HepG2 (cell line): ENCODE results near the gene COMMD7. TPM values are rescaled to one million over a fixed set of nuclear protein-coding genes. Genes with fewer than 3 reads are reported as not detected.
A peak's percentile ranks its signal among the peaks of the same experiment; 100 is the strongest.

Experiments used
- AGO2 ChIP-seq: fragments of 200-400 bp; formaldehyde crosslinking; optimal IDR thresholded peaks from 2 replicates; pipeline ENCODE3; 2017; ENCODE audit warnings: mild to moderate bottlenecking, low read depth, low read length, moderate library complexity
- BORCS8-MEF2B ChIP-seq: sonication (generic); formaldehyde crosslinking; IDR thresholded peaks from 2 replicates; pipeline ENCODE4 v1.8.0; 2022; ENCODE audit warnings: mild to moderate bottlenecking, missing genetic modification reagents
- HHEX ChIP-seq: IDR thresholded peaks from 2 replicates; pipeline ENCODE4 v1.6.1; 2016; ENCODE audit warnings: control low read depth
- NCOA2 ChIP-seq: sonication (generic); formaldehyde crosslinking; IDR thresholded peaks from 2 replicates; pipeline ENCODE4 v1.8.0; 2022; ENCODE audit warnings: inconsistent platforms
- NFATC3 ChIP-seq: sonication (generic); formaldehyde crosslinking; IDR thresholded peaks from 2 replicates; pipeline ENCODE4 v1.5.1; 2020; ENCODE audit warnings: mild to moderate bottlenecking, missing genetic modification reagents
- NFE2L2 ChIP-seq: fragments of 150-350 bp; IDR thresholded peaks from 2 replicates; pipeline ENCODE4 v1.6.1; 2014; ENCODE audit warnings: low read length
- NR3C1 ChIP-seq: sonication (generic); formaldehyde crosslinking; IDR thresholded peaks from 2 replicates; pipeline ENCODE4 v1.4.0; 2020; ENCODE audit warnings: missing genetic modification reagents
- SATB2 ChIP-seq: sonication (generic); formaldehyde crosslinking; IDR thresholded peaks from 2 replicates; pipeline ENCODE4 v1.5.0; 2020; ENCODE audit warnings: missing genetic modification reagents
- SYNCRIP ChIP-seq: fragments of 200-400 bp; formaldehyde crosslinking; IDR thresholded peaks from 2 replicates; pipeline ENCODE4 v1.6.1; 2018; ENCODE audit warnings: mild to moderate bottlenecking, low read depth, low read length; ENCODE audit not compliant: insufficient read depth
- TRIM22 ChIP-seq: fragments of 450-650 bp; IDR thresholded peaks from 2 replicates; pipeline ENCODE4 v1.6.1; 2017
- ZFYVE20 ChIP-seq: sonication (generic); formaldehyde crosslinking; IDR thresholded peaks from 2 replicates; pipeline ENCODE4 v1.8.0; 2023; ENCODE audit warnings: low read depth, mild to moderate bottlenecking, moderate library complexity, missing genetic modification reagents, borderline replicate concordance
- ZIK1 ChIP-seq: sonication (generic); formaldehyde crosslinking; IDR thresholded peaks from 2 replicates; pipeline ENCODE4 v1.5.0; 2020; ENCODE audit warnings: mild to moderate bottlenecking, low read depth, missing genetic modification reagents, borderline replicate concordance
- ZNF101 ChIP-seq: sonication (generic); formaldehyde crosslinking; IDR thresholded peaks from 2 replicates; pipeline ENCODE4 v1.4.0; 2020; ENCODE audit warnings: mild to moderate bottlenecking, low read depth, missing genetic modification reagents, borderline replicate concordance
- ZNF180 ChIP-seq: sonication (generic); formaldehyde crosslinking; IDR thresholded peaks from 2 replicates; pipeline ENCODE4 v1.4.0; 2020; ENCODE audit warnings: low read depth, missing genetic modification reagents, borderline replicate concordance
- ZNF24 ChIP-seq: fragments of 450-650 bp; IDR thresholded peaks from 2 replicates; pipeline ENCODE4 v1.6.1; 2017; ENCODE audit warnings: antibody characterized with exemption, mild to moderate bottlenecking
- ZNF282 ChIP-seq: fragments of 450-650 bp; IDR thresholded peaks from 2 replicates; pipeline ENCODE4 v1.6.1; 2018; ENCODE audit not compliant: partially characterized antibody
- ZNF30 ChIP-seq: sonication (generic); formaldehyde crosslinking; IDR thresholded peaks from 2 replicates; pipeline ENCODE4 v1.5.0; 2020; ENCODE audit warnings: mild to moderate bottlenecking, missing genetic modification reagents
- ZNF326 ChIP-seq: sonication (generic); formaldehyde crosslinking; IDR thresholded peaks from 2 replicates; pipeline ENCODE4 v1.4.0; 2020; ENCODE audit warnings: missing genetic modification reagents, borderline replicate concordance
- ZNF333 ChIP-seq: sonication (generic); formaldehyde crosslinking; IDR thresholded peaks from 2 replicates; pipeline ENCODE4 v1.4.0; 2020; ENCODE audit warnings: mild to moderate bottlenecking, missing genetic modification reagents, borderline replicate concordance
- polyA plus RNA-seq, 8 experiments: library from polyadenylated mRNA; depleted of rRNA in 3 of 8; stranded (reverse) in 7 of 8; unstranded in 1 of 8; fragments of >200 nt; fragmentation: Illumina TruSeq in 4 of 8; extraction: Trizol in 4 of 8; gene quantifications; 2 replicates each; pipeline versions ENCODE4 v1.2.1 to v1.2.3, GENCODE V29; 2011 to 2016; ENCODE audit warnings: low read depth in 4 of 8, missing spikeins in 1 of 8, mixed read lengths in 1 of 8; ENCODE audit not compliant: insufficient read depth in 1 of 8
- total RNA-seq, 5 experiments: library from RNA; depleted of rRNA; stranded (reverse); fragments of >200 nt; fragmentation: Illumina TruSeq; extraction: Trizol; gene quantifications; 2 replicates each; pipeline ENCODE4 v1.2.3, GENCODE V29; 2016; ENCODE audit warnings: low read depth in 1 of 5
- TF ChIP-seq, protein P1 (sequence below): sonication (generic); formaldehyde crosslinking; conservative IDR thresholded peaks from 2 replicates; pipeline ENCODE4 v1.4.0; 2020; ENCODE audit warnings: missing genetic modification reagents
- TF ChIP-seq, protein P2 (sequence below): sonication (generic); formaldehyde crosslinking; IDR thresholded peaks from 2 replicates; pipeline ENCODE4 v1.5.0; 2020; ENCODE audit warnings: missing genetic modification reagents
- TF ChIP-seq, protein P3 (sequence below): sonication (generic); formaldehyde crosslinking; IDR thresholded peaks from 2 replicates; pipeline ENCODE4 v1.5.0; 2020; ENCODE audit warnings: missing genetic modification reagents
- TF ChIP-seq, protein P4 (sequence below): IDR thresholded peaks from 2 replicates; pipeline ENCODE4 v1.6.1; 2016
- TF ChIP-seq, protein P5 (sequence below): IDR thresholded peaks from 2 replicates; pipeline ENCODE4 v1.6.1; 2012; ENCODE audit warnings: inconsistent platforms

Gene COMMD7
- total and polyA plus RNA-seq, 2 of the 13 experiments (the other 11 are each of a cell fraction or from before 2014, with no cell fraction given) = 42.1 to 53.3 TPM

DNA sequence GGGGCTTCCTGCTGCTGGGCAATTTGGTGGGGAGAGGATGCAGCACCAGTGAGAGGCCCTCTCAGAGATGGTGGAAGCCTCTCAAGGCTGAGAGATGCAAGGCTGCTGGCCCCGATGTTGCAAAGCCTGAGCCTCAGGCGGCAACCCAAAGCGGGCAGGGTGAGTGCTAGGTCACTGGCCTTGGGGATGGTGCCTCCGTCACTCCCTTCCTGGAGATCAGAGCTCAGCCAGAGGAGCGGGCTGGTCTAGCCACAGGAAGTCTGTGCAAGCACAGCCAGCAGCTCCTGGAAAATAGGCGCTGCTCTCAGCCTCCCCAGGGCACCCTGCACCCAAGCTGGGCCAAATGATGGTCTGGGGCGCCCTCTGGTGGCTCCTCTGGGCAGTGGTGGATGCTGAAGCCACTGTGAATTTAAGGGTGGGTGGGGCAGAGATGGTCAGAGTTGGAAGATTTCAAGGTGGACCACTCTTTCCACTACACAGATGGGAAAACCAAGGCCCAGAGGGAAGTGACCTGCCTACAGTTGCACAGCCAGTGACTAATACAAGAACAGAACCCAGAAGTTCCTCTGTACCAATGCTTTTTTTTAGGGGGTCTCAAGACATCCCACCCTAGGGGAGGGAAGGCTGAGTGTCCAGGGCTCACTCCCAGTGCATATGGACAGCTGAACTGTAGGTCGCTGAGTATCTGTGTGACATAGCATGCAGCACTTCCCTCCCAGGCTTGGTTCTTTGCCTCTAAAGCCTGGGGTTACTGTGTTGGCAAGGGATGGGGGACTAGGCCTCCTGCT is 90.3 kb downstream of the COMMD7 start (continued):
- TF ChIP-seq, protein P1, sequence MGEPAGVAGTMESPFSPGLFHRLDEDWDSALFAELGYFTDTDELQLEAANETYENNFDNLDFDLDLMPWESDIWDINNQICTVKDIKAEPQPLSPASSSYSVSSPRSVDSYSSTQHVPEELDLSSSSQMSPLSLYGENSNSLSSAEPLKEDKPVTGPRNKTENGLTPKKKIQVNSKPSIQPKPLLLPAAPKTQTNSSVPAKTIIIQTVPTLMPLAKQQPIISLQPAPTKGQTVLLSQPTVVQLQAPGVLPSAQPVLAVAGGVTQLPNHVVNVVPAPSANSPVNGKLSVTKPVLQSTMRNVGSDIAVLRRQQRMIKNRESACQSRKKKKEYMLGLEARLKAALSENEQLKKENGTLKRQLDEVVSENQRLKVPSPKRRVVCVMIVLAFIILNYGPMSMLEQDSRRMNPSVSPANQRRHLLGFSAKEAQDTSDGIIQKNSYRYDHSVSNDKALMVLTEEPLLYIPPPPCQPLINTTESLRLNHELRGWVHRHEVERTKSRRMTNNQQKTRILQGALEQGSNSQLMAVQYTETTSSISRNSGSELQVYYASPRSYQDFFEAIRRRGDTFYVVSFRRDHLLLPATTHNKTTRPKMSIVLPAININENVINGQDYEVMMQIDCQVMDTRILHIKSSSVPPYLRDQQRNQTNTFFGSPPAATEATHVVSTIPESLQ (CRISPR knock-in tag) = peak; percentile 89; the same call in 1 of the 2 replicates
- TF ChIP-seq, protein P2, sequence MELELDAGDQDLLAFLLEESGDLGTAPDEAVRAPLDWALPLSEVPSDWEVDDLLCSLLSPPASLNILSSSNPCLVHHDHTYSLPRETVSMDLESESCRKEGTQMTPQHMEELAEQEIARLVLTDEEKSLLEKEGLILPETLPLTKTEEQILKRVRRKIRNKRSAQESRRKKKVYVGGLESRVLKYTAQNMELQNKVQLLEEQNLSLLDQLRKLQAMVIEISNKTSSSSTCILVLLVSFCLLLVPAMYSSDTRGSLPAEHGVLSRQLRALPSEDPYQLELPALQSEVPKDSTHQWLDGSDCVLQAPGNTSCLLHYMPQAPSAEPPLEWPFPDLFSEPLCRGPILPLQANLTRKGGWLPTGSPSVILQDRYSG (CRISPR knock-in tag) = 0 out of 2 replicates have a peak, but pooled peaks have one; percentile 55
- TF ChIP-seq ZNF24 (peak; percentile 50; the same call in 1 of the 2 replicates), HHEX (no peak), ZFYVE20 (no peak), NFATC3 (CRISPR knock-in tag) (0 out of 2 replicates have a peak, but pooled peaks have one; percentile 84), ZNF30 (CRISPR knock-in tag) (no peak), ZNF180 (CRISPR knock-in tag) (no peak), ZIK1 (CRISPR knock-in tag) (peak; percentile 95), ZNF326 (no peak), NFE2L2 (no peak), TRIM22 (no peak), SATB2 (CRISPR knock-in tag) (no peak), AGO2 (no peak), NCOA2 (CRISPR knock-in tag) (no peak; the same call in 1 of the 2 replicates), ZNF101 (CRISPR knock-in tag) (no peak), ZNF282 (no peak), SYNCRIP (no peak), NR3C1 (no peak), BORCS8-MEF2B (peak; percentile 84; the same call in 1 of the 2 replicates), ZNF333 (CRISPR knock-in tag) (no peak)
- TF ChIP-seq, protein P3, sequence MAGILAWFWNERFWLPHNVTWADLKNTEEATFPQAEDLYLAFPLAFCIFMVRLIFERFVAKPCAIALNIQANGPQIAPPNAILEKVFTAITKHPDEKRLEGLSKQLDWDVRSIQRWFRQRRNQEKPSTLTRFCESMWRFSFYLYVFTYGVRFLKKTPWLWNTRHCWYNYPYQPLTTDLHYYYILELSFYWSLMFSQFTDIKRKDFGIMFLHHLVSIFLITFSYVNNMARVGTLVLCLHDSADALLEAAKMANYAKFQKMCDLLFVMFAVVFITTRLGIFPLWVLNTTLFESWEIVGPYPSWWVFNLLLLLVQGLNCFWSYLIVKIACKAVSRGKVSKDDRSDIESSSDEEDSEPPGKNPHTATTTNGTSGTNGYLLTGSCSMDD (CRISPR knock-in tag) = no peak; the same call in 1 of the 2 replicates
- TF ChIP-seq, protein P4, sequence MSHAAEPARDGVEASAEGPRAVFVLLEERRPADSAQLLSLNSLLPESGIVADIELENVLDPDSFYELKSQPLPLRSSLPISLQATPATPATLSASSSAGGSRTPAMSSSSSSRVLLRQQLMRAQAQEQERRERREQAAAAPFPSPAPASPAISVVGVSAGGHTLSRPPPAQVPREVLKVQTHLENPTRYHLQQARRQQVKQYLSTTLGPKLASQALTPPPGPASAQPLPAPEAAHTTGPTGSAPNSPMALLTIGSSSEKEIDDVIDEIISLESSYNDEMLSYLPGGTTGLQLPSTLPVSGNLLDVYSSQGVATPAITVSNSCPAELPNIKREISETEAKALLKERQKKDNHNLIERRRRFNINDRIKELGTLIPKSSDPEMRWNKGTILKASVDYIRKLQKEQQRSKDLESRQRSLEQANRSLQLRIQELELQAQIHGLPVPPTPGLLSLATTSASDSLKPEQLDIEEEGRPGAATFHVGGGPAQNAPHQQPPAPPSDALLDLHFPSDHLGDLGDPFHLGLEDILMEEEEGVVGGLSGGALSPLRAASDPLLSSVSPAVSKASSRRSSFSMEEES (CRISPR knock-in tag) = peak; percentile 61; the same call in 1 of the 2 replicates
- TF ChIP-seq, protein P5, sequence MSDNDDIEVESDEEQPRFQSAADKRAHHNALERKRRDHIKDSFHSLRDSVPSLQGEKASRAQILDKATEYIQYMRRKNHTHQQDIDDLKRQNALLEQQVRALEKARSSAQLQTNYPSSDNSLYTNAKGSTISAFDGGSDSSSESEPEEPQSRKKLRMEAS = no peak
